GM23248 (cell line): ENCODE data around the gene RBM19. TPM values are rescaled to one million over a fixed set of nuclear protein-coding genes. Genes with fewer than 3 reads are reported as not detected.

Experiments used
- DNase-seq: peaks from one replicate; pipeline ENCODE4 v3.0.0-alpha.2; 2015
- H2AFZ ChIP-seq: fragments of 200-600 bp; sonication (generic); 2 replicates; pipeline ENCODE4 v1.6.1; 2016; ENCODE audit warnings: antibody characterized with exemption
- H3F3A ChIP-seq: fragments of 200-600 bp; sonication (generic); 2 replicates; pipeline ENCODE4 v1.6.1; 2016; ENCODE audit warnings: mild to moderate bottlenecking, antibody characterized with exemption, mixed run types; ENCODE audit not compliant: insufficient read depth
- H3K27ac ChIP-seq: fragments of 200-600 bp; sonication (generic); 2 replicates; pipeline ENCODE4 v1.5.1; 2016; ENCODE audit warnings: mild to moderate bottlenecking
- H3K27me3 ChIP-seq: fragments of 200-600 bp; sonication (generic); replicated peaks from 2 replicates; pipeline ENCODE4 v1.6.1; 2016; ENCODE audit warnings: mild to moderate bottlenecking; ENCODE audit not compliant: insufficient read depth
- H3K36me3 ChIP-seq: fragments of 200-600 bp; sonication (generic); 2 replicates; pipeline ENCODE4 v1.6.1; 2016; ENCODE audit warnings: low read depth, mild to moderate bottlenecking
- H3K4me1 ChIP-seq: fragments of 200-600 bp; sonication (generic); 2 replicates; pipeline ENCODE4 v1.6.1; 2016; ENCODE audit warnings: mild to moderate bottlenecking; ENCODE audit not compliant: insufficient read depth
- H3K4me2 ChIP-seq: fragments of 200-600 bp; sonication (generic); one replicate; pipeline ENCODE4 v1.6.1; 2016; ENCODE audit warnings: mild to moderate bottlenecking; ENCODE audit not compliant: unreplicated experiment
- H3K4me3 ChIP-seq: fragments of 200-600 bp; sonication (generic); 2 replicates; pipeline ENCODE4 v1.5.1; 2016; ENCODE audit warnings: mild to moderate bottlenecking
- H3K79me2 ChIP-seq: fragments of 200-600 bp; sonication (generic); 2 replicates; pipeline ENCODE4 v1.6.1; 2016; ENCODE audit warnings: mild to moderate bottlenecking; ENCODE audit not compliant: insufficient read depth
- H3K9ac ChIP-seq: fragments of 200-600 bp; sonication (generic); 2 replicates; pipeline ENCODE4 v1.6.1; 2016; ENCODE audit warnings: mild to moderate bottlenecking
- H3K9me2 ChIP-seq: fragments of 200-600 bp; sonication (generic); 2 replicates; pipeline ENCODE4 v1.6.1; 2016; ENCODE audit warnings: mixed run types, mild to moderate bottlenecking, moderate library complexity; ENCODE audit not compliant: insufficient read depth
- H3K9me3 ChIP-seq: fragments of 200-600 bp; sonication (generic); one replicate; pipeline ENCODE4 v1.6.1; 2017; ENCODE audit warnings: low read depth
- H4K20me1 ChIP-seq: fragments of 200-600 bp; sonication (generic); 2 replicates; pipeline ENCODE4 v1.6.0; 2016; ENCODE audit not compliant: insufficient read depth
- EZH2 ChIP-seq: fragments of 200-600 bp; sonication (generic); IDR thresholded peaks from 2 replicates; pipeline ENCODE4 v1.6.1; 2018; ENCODE audit warnings: antibody characterized with exemption, mild to moderate bottlenecking; ENCODE audit not compliant: insufficient read depth, poor library complexity, severe bottlenecking
- EZH2phosphoT487 ChIP-seq: fragments of 200-600 bp; sonication (generic); IDR thresholded peaks from 2 replicates; pipeline ENCODE4 v1.6.1; 2018; ENCODE audit warnings: antibody characterized with exemption, moderate library complexity, mild to moderate bottlenecking, low read depth; ENCODE audit not compliant: insufficient read depth
- WGBS, 2 experiments: methylation state at CpG; one replicate each; pipeline ENCODE4 v1.1.6; 2015 to 2017; ENCODE audit warnings: low lambda C conversion rate in 2 of 2, low coverage in 1 of 2; ENCODE audit errors: missing lambda C conversion rate in 2 of 2; 5-methylcytosine and 5-hydroxymethylcytosine counted together
- in situ Hi-C: fragments of 300-500 bp; cut with MboI; formaldehyde crosslinking; loops from 2 replicates; pipeline ENCODE4 v1.15.0; 2020
- polyA plus RNA-seq: library from polyadenylated mRNA; unstranded; fragments of >200 nt; fragmentation: Nextera tagmentation; extraction: Ambion mirVana; gene quantifications from 2 replicates; pipeline ENCODE4 v1.2.1, GENCODE V29; 2016
- total RNA-seq: library from RNA; depleted of rRNA; stranded (reverse); fragments of >200 nt; shearing (Covaris generic); gene quantifications from 2 replicates; pipeline ENCODE4 v1.2.3, GENCODE V29; 2014

The RBM19 gene
- total and polyA plus RNA-seq, 2 experiments from 2014 or later, result 14.8 to 17.1 TPM

DNA sequence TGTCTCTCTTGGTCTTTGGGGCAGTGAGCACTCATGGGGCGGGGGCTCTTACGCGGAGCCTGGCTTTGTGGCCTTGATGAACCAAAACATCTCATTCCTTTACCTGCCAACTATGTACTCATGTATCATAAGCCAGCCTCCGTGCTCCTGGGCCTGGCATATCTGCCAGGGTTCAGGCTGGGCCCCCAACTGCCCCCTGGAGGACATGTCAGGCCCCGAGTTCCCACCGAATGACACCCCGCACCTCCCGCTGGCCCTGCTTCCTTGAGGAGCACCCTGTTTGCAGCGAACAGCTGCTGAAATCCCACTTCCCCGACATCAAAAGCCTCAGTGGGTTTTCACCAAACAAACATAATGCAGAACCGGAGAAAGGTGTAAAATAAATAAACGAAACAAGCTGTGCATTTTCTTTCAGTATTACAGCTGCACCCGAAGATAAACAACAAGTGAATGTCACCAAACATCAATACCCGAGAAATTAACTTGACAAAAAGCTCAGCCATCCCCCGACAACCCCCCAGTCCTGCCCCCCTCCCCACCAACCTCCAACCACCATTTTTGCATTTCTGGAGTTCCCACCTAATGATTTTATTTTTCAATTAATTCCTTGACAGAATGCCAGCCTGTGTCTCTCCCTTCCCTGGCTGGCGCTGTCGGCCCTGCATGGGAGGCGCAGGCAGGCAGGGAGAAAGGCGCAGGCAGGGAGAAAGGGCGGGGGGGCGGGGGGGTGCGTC lies 139.2 kb downstream of the RBM19 start:
- Histone ChIP-seq H3K36me3 (no peaks in the 10 kb centered on the region), H3K4me1 (no peaks in the 10 kb centered on the region), H3K9ac (no peak overlapping the region), H4K20me1 (no peaks in the 10 kb centered on the region), H3K27me3 (no peaks in the 10 kb centered on the region), H3K27ac (no peak overlapping the region), H3K4me2 (no peak overlapping the region), H2AFZ (no peak overlapping the region), H3K9me2 (no peaks in the 10 kb centered on the region), H3F3A (no peaks in the 10 kb centered on the region), H3K4me3 (no peak overlapping the region), H3K79me2 (no peaks in the 10 kb centered on the region), H3K9me3 (no peaks in the 10 kb centered on the region)
- DNase-seq, result no peak
- TF ChIP-seq EZH2, result no peak
- no peak for TF ChIP-seq EZH2phosphoT487
- in situ Hi-C loops, result no loop called here
- 94 to 95% methylated on average over 18 to 22 of the region's 22 CpGs for WGBS, 2 experiments

DNA sequence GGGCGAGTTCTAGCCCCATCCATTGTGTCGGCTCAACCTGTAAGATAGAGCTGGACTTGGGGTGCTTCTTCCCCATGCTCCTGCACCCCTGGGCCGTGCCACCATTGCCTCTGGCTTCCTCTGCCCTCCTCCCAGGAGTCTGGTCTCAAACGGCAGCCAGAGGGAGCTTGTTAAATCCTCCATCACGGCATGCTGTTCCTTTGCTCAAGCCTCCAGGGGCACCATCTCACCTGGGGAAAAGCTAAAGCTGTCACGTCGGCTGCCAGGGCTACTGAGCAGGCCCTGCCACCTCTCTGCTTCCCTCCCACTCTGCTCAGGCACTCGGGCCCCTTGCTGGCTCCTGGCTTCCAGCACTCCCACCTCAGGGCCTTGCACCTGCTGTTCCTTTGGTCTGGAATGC lies 140.4 kb downstream of the RBM19 start:
- TF ChIP-seq EZH2phosphoT487, result no peak
- no peak for TF ChIP-seq EZH2
- DNase-seq, result no peak
- Histone ChIP-seq H3K9me3 (no peaks in the 10 kb centered on the region), H2AFZ (no peak overlapping the region), H3F3A (no peaks in the 10 kb centered on the region), H3K9me2 (no peaks in the 10 kb centered on the region), H3K4me2 (no peak overlapping the region), H3K9ac (no peak overlapping the region), H4K20me1 (no peaks in the 10 kb centered on the region), H3K4me1 (no peaks in the 10 kb centered on the region), H3K79me2 (no peaks in the 10 kb centered on the region), H3K27me3 (no peaks in the 10 kb centered on the region), H3K27ac (no peak overlapping the region), H3K4me3 (no peak overlapping the region), H3K36me3 (no peaks in the 10 kb centered on the region)
- 98% methylated on average over 8 of the region's 8 CpGs for WGBS, 2 experiments
- in situ Hi-C loops, result no loop called here

DNA sequence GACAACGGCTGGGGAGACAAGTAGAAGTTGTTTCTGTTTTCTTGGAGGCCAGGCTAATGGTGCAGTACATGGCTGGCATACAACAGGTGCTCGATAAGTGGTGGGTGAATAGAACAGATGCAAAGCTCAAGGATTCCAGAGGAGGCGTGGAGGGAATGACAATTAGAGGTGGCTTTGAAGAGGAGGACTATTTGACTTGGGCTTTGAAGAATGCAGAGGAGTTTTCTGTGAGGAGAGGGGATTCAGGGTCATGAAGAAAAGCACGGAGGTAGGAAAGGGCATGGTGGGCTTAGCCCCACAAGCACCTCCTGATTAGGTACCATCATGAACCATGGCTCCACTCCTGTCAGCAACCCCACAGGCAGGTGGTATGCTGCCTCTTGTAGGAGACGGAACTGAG lies 142.3 kb downstream of the RBM19 start:
- Histone ChIP-seq H3F3A (no peaks in the 10 kb centered on the region), H3K79me2 (no peaks in the 10 kb centered on the region), H3K36me3 (no peaks in the 10 kb centered on the region), H3K9me2 (no peaks in the 10 kb centered on the region), H2AFZ (no peak overlapping the region), H3K4me3 (no peak overlapping the region), H3K4me1 (no peaks in the 10 kb centered on the region), H3K27me3 (no peaks in the 10 kb centered on the region), H3K4me2 (no peak overlapping the region), H4K20me1 (no peaks in the 10 kb centered on the region), H3K9me3 (no peaks in the 10 kb centered on the region), H3K27ac (no peak overlapping the region), H3K9ac (no peak overlapping the region)
- WGBS, 2 experiments, result 82% methylated on average over 5 of the region's 5 CpGs
- DNase-seq, result no peak
- TF ChIP-seq EZH2phosphoT487 (no peak), EZH2 (no peak)
- in situ Hi-C loops, result no loop called here

DNA sequence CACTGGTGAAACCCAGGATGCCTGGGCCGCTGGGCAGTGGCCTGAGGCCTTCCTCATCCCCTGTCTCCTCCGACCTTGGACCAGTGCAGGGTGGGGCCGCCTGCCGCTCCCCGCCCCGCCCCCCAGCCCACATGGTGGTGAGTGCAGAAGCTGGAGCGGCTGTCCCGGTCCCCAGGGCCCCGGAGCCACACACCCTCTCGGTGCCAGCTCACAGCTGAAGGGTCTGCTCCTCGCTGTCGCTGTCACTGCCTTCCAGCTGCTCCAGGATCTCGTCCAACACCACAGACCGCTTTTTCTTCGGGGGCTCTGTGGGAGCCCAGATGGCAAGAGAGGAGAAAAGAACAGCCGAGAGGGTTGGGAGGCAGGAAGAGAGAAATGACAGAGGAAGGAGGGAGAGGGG lies 143.1 kb downstream of the RBM19 start:
- Histone ChIP-seq H3K4me3 (no peak overlapping the region), H3K9ac (no peak overlapping the region), H3K36me3 (no peaks in the 10 kb centered on the region), H3K4me2 (no peak overlapping the region), H3K27ac (no peak overlapping the region), H3K9me3 (no peaks in the 10 kb centered on the region), H3K79me2 (no peaks in the 10 kb centered on the region), H3K4me1 (no peaks in the 10 kb centered on the region), H2AFZ (no peak overlapping the region), H3K9me2 (no peaks in the 10 kb centered on the region), H4K20me1 (no peaks in the 10 kb centered on the region), H3F3A (no peaks in the 10 kb centered on the region), H3K27me3 (no peaks in the 10 kb centered on the region)
- 66 to 67% methylated on average over 14 to 16 of the region's 16 CpGs for WGBS, 2 experiments
- no peak for TF ChIP-seq EZH2phosphoT487
- no peak for TF ChIP-seq EZH2
- no peak for DNase-seq
- in situ Hi-C loops, result no loop called here
